HEK293T (cell line): ENCODE results near the gene CD83.

Experiments used
- ARNT ChIP-seq: fragments of 450-650 bp; IDR thresholded peaks from 2 replicates; pipeline ENCODE4 v1.6.1; 2017; ENCODE audit warnings: mild to moderate bottlenecking
- BHLHE40 ChIP-seq: fragments of 450-650 bp; IDR thresholded peaks from 2 replicates; pipeline ENCODE4 v1.6.1; 2016; ENCODE audit warnings: mild to moderate bottlenecking, moderate library complexity, borderline replicate concordance
- ELF4 ChIP-seq: fragments of 450-650 bp; IDR thresholded peaks from 2 replicates; pipeline ENCODE4 v1.6.1; 2017; ENCODE audit warnings: antibody characterized with exemption
- FOXA1 ChIP-seq: fragments of 450-650 bp; IDR thresholded peaks from 2 replicates; pipeline ENCODE4 v1.6.1; 2016; ENCODE audit warnings: mild to moderate bottlenecking
- FOXK2 ChIP-seq: fragments of 450-650 bp; IDR thresholded peaks from 2 replicates; pipeline ENCODE4 v1.6.1; 2016; ENCODE audit warnings: mild to moderate bottlenecking
- FOXM1 ChIP-seq: fragments of 450-650 bp; IDR thresholded peaks from 2 replicates; pipeline ENCODE4 v1.6.1; 2017; ENCODE audit warnings: mild to moderate bottlenecking, borderline replicate concordance
- LEF1 ChIP-seq: fragments of 450-650 bp; IDR thresholded peaks from 2 replicates; pipeline ENCODE4 v1.6.1; 2017; ENCODE audit warnings: mild to moderate bottlenecking, borderline replicate concordance
- SP1 ChIP-seq: fragments of 450-650 bp; IDR thresholded peaks from 2 replicates; pipeline ENCODE4 v1.6.1; 2017
- SUZ12 ChIP-seq: fragments of 450-650 bp; IDR thresholded peaks from 2 replicates; pipeline ENCODE4 v1.6.1; 2016; ENCODE audit warnings: mild to moderate bottlenecking
- TARDBP ChIP-seq: fragments of 450-650 bp; IDR thresholded peaks from 2 replicates; pipeline ENCODE4 v1.6.1; 2016
- TF ChIP-seq, protein P1 (sequence below): fragments of 450-650 bp; IDR thresholded peaks from 2 replicates; pipeline ENCODE4 v1.6.1; 2016

DNA sequence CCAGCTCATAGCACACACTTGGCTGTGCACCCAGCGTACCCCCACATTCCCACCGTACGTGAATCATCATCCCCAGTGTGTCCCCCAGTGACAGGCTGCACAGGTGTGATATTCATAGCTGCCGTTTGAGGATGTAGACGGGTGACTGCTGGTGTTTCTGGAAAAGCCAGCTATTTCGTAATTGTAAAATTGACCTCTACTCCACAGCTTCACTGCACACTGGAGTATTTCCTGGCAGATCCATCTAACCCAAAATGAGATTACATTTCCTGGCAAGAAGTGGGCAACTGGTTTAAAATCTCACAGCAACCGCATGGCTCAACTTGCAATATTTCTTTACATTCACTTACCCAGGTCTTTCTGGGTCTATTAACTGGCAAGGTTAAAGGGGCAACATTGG, 30.3 kb downstream of the CD83 start:
- TF ChIP-seq FOXM1 (no peak), ARNT (no peak), BHLHE40 (no peak), LEF1 (no peak), TARDBP (no peak), SP1 (no peak), SUZ12 (no peak), ELF4 (no peak), FOXA1 (no peak), FOXK2 (no peak)
- TF ChIP-seq, protein P1, sequence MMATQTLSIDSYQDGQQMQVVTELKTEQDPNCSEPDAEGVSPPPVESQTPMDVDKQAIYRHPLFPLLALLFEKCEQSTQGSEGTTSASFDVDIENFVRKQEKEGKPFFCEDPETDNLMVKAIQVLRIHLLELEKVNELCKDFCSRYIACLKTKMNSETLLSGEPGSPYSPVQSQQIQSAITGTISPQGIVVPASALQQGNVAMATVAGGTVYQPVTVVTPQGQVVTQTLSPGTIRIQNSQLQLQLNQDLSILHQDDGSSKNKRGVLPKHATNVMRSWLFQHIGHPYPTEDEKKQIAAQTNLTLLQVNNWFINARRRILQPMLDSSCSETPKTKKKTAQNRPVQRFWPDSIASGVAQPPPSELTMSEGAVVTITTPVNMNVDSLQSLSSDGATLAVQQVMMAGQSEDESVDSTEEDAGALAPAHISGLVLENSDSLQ, result no peak
